BLaER1 (cell line): ENCODE results near the gene SYCE3.
"Not testable (repeated sequence)": the region's sequence is repeated elsewhere in the genome, so short reads cannot be mapped to it uniquely, and the experiment has no call there.

Source experiments
- H3K27ac ChIP-seq: shearing (Covaris generic); formaldehyde crosslinking; 2 replicates; pipeline ENCODE4 v1.8.1; 2022
- H3K27me3 ChIP-seq: shearing (Covaris generic); formaldehyde crosslinking; 2 replicates; pipeline ENCODE4 v1.8.1; 2022
- H3K36me3 ChIP-seq: shearing (Covaris generic); formaldehyde crosslinking; 2 replicates; pipeline ENCODE4 v1.8.1; 2022
- H3K4me1 ChIP-seq: shearing (Covaris generic); formaldehyde crosslinking; 2 replicates; pipeline ENCODE4 v1.8.1; 2022
- H3K4me2 ChIP-seq: shearing (Covaris generic); formaldehyde crosslinking; 2 replicates; pipeline ENCODE4 v1.8.1; 2022
- H3K4me3 ChIP-seq: shearing (Covaris generic); formaldehyde crosslinking; 2 replicates; pipeline ENCODE4 v1.8.1; 2022
- H3K9ac ChIP-seq: shearing (Covaris generic); formaldehyde crosslinking; 2 replicates; pipeline ENCODE4 v1.8.1; 2022
- H3K9me3 ChIP-seq: shearing (Covaris generic); formaldehyde crosslinking; 2 replicates; pipeline ENCODE4 v1.8.1; 2022
- H4K20me1 ChIP-seq: shearing (Covaris generic); formaldehyde crosslinking; 2 replicates; pipeline ENCODE4 v1.8.1; 2022
- Cebpa-rat ChIP-seq: shearing (Covaris generic); IDR thresholded peaks from 2 replicates; pipeline ENCODE4 v1.8.1; 2022

SYCE3 gene

GRCh38 chr22:50545522-50546325 is 17.0 kb downstream of the SYCE3 start, which contains the start of gene KLHDC7B:
Gene KLHDC7B, plus strand, starts transcription at chr22:50545899. Its CDS starts 345 bp downstream, at chr22:50546244.
- no peaks in the 10 kb centered on the region for H3K36me3 ChIP-seq
- no peak within 1 kb of the TSS for H3K9ac ChIP-seq
- peaks cover 14% of the 10 kb centered on the region; the same call in 1 of the 2 replicates for H4K20me1 ChIP-seq
- H3K4me1 ChIP-seq, result peaks cover 68% of the 10 kb centered on the region
- H3K27ac ChIP-seq, result no peak within 1 kb of the TSS
- no peak within 1 kb of the TSS for H3K4me3 ChIP-seq
- no peak for TF ChIP-seq Cebpa-rat
- peak within 1 kb of the TSS; percentile 100 for H3K4me2 ChIP-seq
- H3K9me3 ChIP-seq, result no peaks in the 10 kb centered on the region
- peaks cover 18% of the 10 kb centered on the region for H3K27me3 ChIP-seq

GRCh38 chr22:50544746-50545253 is 17.9 kb downstream of the SYCE3 start:
- Histone ChIP-seq H3K27me3 (peaks cover 18% of the 10 kb centered on the region), H3K4me2 (peak overlapping the region; percentile 88), H3K9ac (no peak overlapping the region), H3K36me3 (no peaks in the 10 kb centered on the region), H3K4me3 (0 out of 2 replicates have a peak overlapping the region, but pooled peaks have one; percentile 40), H3K4me1 (peaks cover 67% of the 10 kb centered on the region), H3K27ac (no peak overlapping the region), H3K9me3 (no peaks in the 10 kb centered on the region), H4K20me1 (peaks cover 14% of the 10 kb centered on the region; the same call in 1 of the 2 replicates)
- TF ChIP-seq Cebpa-rat, result no peak

GRCh38 chr22:50544078-50544745 is 18.5 kb downstream of the SYCE3 start:
- H3K9me3 ChIP-seq, result no peaks in the 10 kb centered on the region
- no peak for TF ChIP-seq Cebpa-rat
- H4K20me1 ChIP-seq, result peaks cover 14% of the 10 kb centered on the region; the same call in 1 of the 2 replicates
- peaks cover 18% of the 10 kb centered on the region for H3K27me3 ChIP-seq
- H3K9ac ChIP-seq, result no peak overlapping the region
- H3K36me3 ChIP-seq, result no peaks in the 10 kb centered on the region
- no peak overlapping the region for H3K27ac ChIP-seq
- peak overlapping the region; percentile 88 for H3K4me2 ChIP-seq
- H3K4me3 ChIP-seq, result peak overlapping the region; percentile 40; the same call in 1 of the 2 replicates
- H3K4me1 ChIP-seq, result peaks cover 67% of the 10 kb centered on the region

GRCh38 chr22:50542416-50542927 is 20.2 kb downstream of the SYCE3 start:
- Histone ChIP-seq H4K20me1 (peaks cover 14% of the 10 kb centered on the region; the same call in 1 of the 2 replicates), H3K9me3 (no peaks in the 10 kb centered on the region), H3K27me3 (peaks cover 18% of the 10 kb centered on the region), H3K4me2 (no peak overlapping the region), H3K36me3 (no peaks in the 10 kb centered on the region), H3K4me1 (peaks cover 55% of the 10 kb centered on the region), H3K9ac (no peak overlapping the region), H3K4me3 (no peak overlapping the region), H3K27ac (no peak overlapping the region)
- TF ChIP-seq Cebpa-rat, result no peak

- H3K4me1 ChIP-seq, result peaks cover 46% of the 10 kb centered on the region
- H3K4me3 ChIP-seq, H3K27ac ChIP-seq, H3K9me3 ChIP-seq, H3K9ac ChIP-seq, H3K36me3 ChIP-seq, H3K4me2 ChIP-seq, H4K20me1 ChIP-seq: not testable (repeated sequence)
- H3K27me3 ChIP-seq, result peaks cover 18% of the 10 kb centered on the region
Measured at GRCh38 chr22:50541667-50542026, 21.1 kb downstream of the SYCE3 start.

- H3K9me3 ChIP-seq, result no peaks in the 10 kb centered on the region
- no peak overlapping the region for H3K27ac ChIP-seq
- H3K27me3 ChIP-seq, result peaks cover 17% of the 10 kb centered on the region
- TF ChIP-seq Cebpa-rat, result no peak
- no peak overlapping the region for H3K9ac ChIP-seq
- no peak overlapping the region for H3K4me2 ChIP-seq
- H3K4me3 ChIP-seq, result no peak overlapping the region
- no peaks in the 10 kb centered on the region for H4K20me1 ChIP-seq
- H3K36me3 ChIP-seq, result no peaks in the 10 kb centered on the region
- peaks cover 34% of the 10 kb centered on the region for H3K4me1 ChIP-seq
Measured at GRCh38 chr22:50540381-50540780, 22.3 kb downstream of the SYCE3 start.

GRCh38 chr22:50537765-50538164 is 25.0 kb downstream of the SYCE3 start:
- Histone ChIP-seq H3K4me2 (no peak overlapping the region), H3K27ac (no peak overlapping the region), H3K4me1 (peaks cover 16% of the 10 kb centered on the region), H3K4me3 (no peak overlapping the region), H3K9me3 (no peaks in the 10 kb centered on the region), H4K20me1 (no peaks in the 10 kb centered on the region; the same call in 1 of the 2 replicates), H3K27me3 (peaks cover 17% of the 10 kb centered on the region), H3K9ac (no peak overlapping the region), H3K36me3 (no peaks in the 10 kb centered on the region)
- TF ChIP-seq Cebpa-rat, result no peak

- no peak for TF ChIP-seq Cebpa-rat
- H3K9ac ChIP-seq, result no peak overlapping the region
- no peaks in the 10 kb centered on the region for H3K36me3 ChIP-seq
- H3K27ac ChIP-seq, result no peak overlapping the region
- H4K20me1 ChIP-seq, result peaks cover 10% of the 10 kb centered on the region
- peaks cover 19% of the 10 kb centered on the region for H3K4me1 ChIP-seq
- no peaks in the 10 kb centered on the region for H3K9me3 ChIP-seq
- H3K4me2 ChIP-seq, result no peak overlapping the region
- no peak overlapping the region for H3K4me3 ChIP-seq
- peaks cover 32% of the 10 kb centered on the region for H3K27me3 ChIP-seq
Measured at GRCh38 chr22:50536226-50536625, 26.5 kb downstream of the SYCE3 start.

- Histone ChIP-seq H3K9ac (no peak overlapping the region), H3K27me3 (peaks cover 43% of the 10 kb centered on the region), H3K4me2 (no peak overlapping the region), H3K27ac (no peak overlapping the region), H3K4me3 (no peak overlapping the region), H3K9me3 (peaks cover 10% of the 10 kb centered on the region), H3K4me1 (peaks cover 26% of the 10 kb centered on the region), H3K36me3 (no peaks in the 10 kb centered on the region), H4K20me1 (peaks cover 21% of the 10 kb centered on the region)
- TF ChIP-seq Cebpa-rat, result no peak
Measured at GRCh38 chr22:50535113-50535512, 27.6 kb downstream of the SYCE3 start.

- not testable (repeated sequence) for H3K4me2 ChIP-seq, H3K9ac ChIP-seq, H3K27ac ChIP-seq, H3K4me3 ChIP-seq, H3K36me3 ChIP-seq
- peaks cover 23% of the 10 kb centered on the region for H3K4me1 ChIP-seq
- peaks cover 53% of the 10 kb centered on the region for H3K27me3 ChIP-seq
- peaks cover 32% of the 10 kb centered on the region for H4K20me1 ChIP-seq
- peaks cover 18% of the 10 kb centered on the region for H3K9me3 ChIP-seq
Measured at GRCh38 chr22:50533856-50534711, 28.6 kb downstream of the SYCE3 start.
